ENCODE data around the gene MAGEA11.

- no peak for TF ChIP-seq CTCF (IDR thresholded peaks at IDR 0.05)
- no peak for TF ChIP-seq EP300 (IDR thresholded peaks at IDR 0.05)
- no peak for TF ChIP-seq POLR2AphosphoS5 (IDR thresholded peaks at IDR 0.05)
- no peak for TF ChIP-seq POLR2A (IDR thresholded peaks at IDR 0.05)
Measured at GRCh38 chrX:149711545-149712236, at the start of gene MAGEA11.

All from upper lobe of left lung (tissue), 4 donors.